Caco-2 (cell line): ENCODE data around the gene ATP6V0E2. TPM values are rescaled to one million over a fixed set of nuclear protein-coding genes. Genes with fewer than 3 reads are reported as not detected.
A peak's percentile ranks its signal among the peaks of the same experiment; 100 is the strongest.

ENCODE experiments used
- BruUV-seq: library from RNA; stranded (reverse); fragments of 400-500 nt; replicated peaks from 2 replicates; lab custom pipeline; 2021; lab: Mats Ljungman, UMichigan
- CTCF ChIA-PET: fragments of 300-600 bp; sonication (Branson Sonifier 250); formaldehyde crosslinking; loops from one replicate; lab custom pipeline; 2022; ENCODE audit warnings: antibody characterized with exemption; lab: Charles Lee
- POLR2A ChIA-PET: fragments of 300-600 bp; sonication (Branson Sonifier 250); formaldehyde crosslinking; loops from one replicate; lab custom pipeline; 2022; ENCODE audit warnings: antibody characterized with exemption; lab: Charles Lee
- DNase-seq, 2 experiments: peaks; one replicate each; pipeline versions ENCODE4 v3.0.0 to v3.0.0-alpha.2; 2020 to 2022
- H3K27me3 ChIP-seq: replicated peaks from 2 replicates; pipeline ENCODE4 v1.6.0; 2011; ENCODE audit warnings: low read length; ENCODE audit not compliant: control insufficient read depth, insufficient read depth
- H3K36me3 ChIP-seq: 2 replicates; pipeline ENCODE4 v1.5.1; 2011; ENCODE audit warnings: low read length; ENCODE audit not compliant: control insufficient read depth, insufficient read depth
- H3K4me1 ChIP-seq: fragments of 250-450 bp; sonication (Bioruptor Pico); 2 replicates; pipeline ENCODE4 v1.5.1; 2020; ENCODE audit warnings: mild to moderate bottlenecking
- H3K4me3 ChIP-seq: 2 replicates; pipeline ENCODE4 v1.5.1; 2011; ENCODE audit warnings: low read depth, mild to moderate bottlenecking, control low read depth, low read length
- H3K9me3 ChIP-seq: fragments of 250-450 bp; sonication (Bioruptor Pico); 2 replicates; pipeline ENCODE4 v1.5.1; 2020; ENCODE audit warnings: mild to moderate bottlenecking, moderate library complexity
- H3K27ac Mint-ChIP-seq: one replicate; pipeline ENCODE4 v1.8.0; 2022; ENCODE audit warnings: mixed read lengths; ENCODE audit not compliant: unreplicated experiment
- H3K27me3 Mint-ChIP-seq: one replicate; pipeline ENCODE4 v1.8.0; 2022; ENCODE audit warnings: mixed read lengths; ENCODE audit not compliant: insufficient read depth, unreplicated experiment
- H3K36me3 Mint-ChIP-seq: one replicate; pipeline ENCODE4 v1.8.0; 2022; ENCODE audit warnings: mild to moderate bottlenecking, mixed read lengths; ENCODE audit not compliant: insufficient read depth, unreplicated experiment
- H3K4me1 Mint-ChIP-seq: one replicate; pipeline ENCODE4 v1.8.0; 2022; ENCODE audit warnings: low read depth, mixed read lengths; ENCODE audit not compliant: unreplicated experiment
- H3K4me3 Mint-ChIP-seq: one replicate; pipeline ENCODE4 v1.8.0; 2022; ENCODE audit warnings: mild to moderate bottlenecking, moderate library complexity, mixed read lengths; ENCODE audit not compliant: unreplicated experiment
- H3K9me3 Mint-ChIP-seq: one replicate; pipeline ENCODE4 v1.8.0; 2022; ENCODE audit warnings: mixed read lengths; ENCODE audit not compliant: unreplicated experiment
- intact Hi-C: fragments of 100-400 bp; cut with micrococcal nuclease; formaldehyde crosslinking; loops from one replicate; pipeline ENCODE4 v1.10.0; 2022; ENCODE audit not compliant: unreplicated experiment
- total RNA-seq: library from RNA; stranded (reverse); gene quantifications from 2 replicates; pipeline ENCODE4 v1.2.3, GENCODE V29; 2022
- TF ChIP-seq, protein P1 (sequence below), 2 experiments: fragments of 200-600 bp in 1 of 2; IDR thresholded peaks; 1 replicate in 1 of 2; 2 replicates in 1 of 2; pipeline versions ENCODE4 v1.5.1 to v1.8.0; 2011 to 2022; ENCODE audit warnings: antibody characterized with exemption in 1 of 2, control low read depth in 1 of 2, inconsistent platforms in 1 of 2, low read depth in 1 of 2, low read length in 1 of 2, mild to moderate bottlenecking in 1 of 2, moderate library complexity in 1 of 2; ENCODE audit not compliant: insufficient read depth in 1 of 2, severe bottlenecking in 1 of 2, unreplicated experiment in 1 of 2

ATP6V0E2 gene
- total RNA-seq, 1 experiment from 2014 or later: 53.9 TPM

DNA sequence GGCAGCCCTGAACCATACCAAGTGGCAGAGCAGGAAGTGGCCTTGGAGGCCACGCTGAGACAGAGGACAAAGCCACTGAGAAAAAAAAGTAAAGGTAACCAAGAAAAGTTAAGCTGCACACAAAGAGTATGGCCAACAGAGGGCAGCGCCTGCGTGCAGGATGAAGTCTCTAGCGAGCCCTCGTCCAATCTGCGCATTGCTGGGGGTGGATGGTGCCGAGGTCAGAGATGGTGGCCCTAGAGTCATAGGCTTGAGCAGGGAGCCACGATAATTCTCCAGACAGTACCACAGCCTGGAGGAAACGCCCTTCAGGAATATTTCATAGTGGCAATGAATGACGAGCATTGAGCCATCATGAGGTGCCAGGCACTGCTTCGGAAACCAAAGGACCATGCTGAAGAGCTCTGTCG, 9.7 kb downstream of the ATP6V0E2 start:
- POLR2A ChIA-PET: no interaction called here
- no peak overlapping the region for H3K4me3 ChIP-seq
- TF ChIP-seq, protein P1, sequence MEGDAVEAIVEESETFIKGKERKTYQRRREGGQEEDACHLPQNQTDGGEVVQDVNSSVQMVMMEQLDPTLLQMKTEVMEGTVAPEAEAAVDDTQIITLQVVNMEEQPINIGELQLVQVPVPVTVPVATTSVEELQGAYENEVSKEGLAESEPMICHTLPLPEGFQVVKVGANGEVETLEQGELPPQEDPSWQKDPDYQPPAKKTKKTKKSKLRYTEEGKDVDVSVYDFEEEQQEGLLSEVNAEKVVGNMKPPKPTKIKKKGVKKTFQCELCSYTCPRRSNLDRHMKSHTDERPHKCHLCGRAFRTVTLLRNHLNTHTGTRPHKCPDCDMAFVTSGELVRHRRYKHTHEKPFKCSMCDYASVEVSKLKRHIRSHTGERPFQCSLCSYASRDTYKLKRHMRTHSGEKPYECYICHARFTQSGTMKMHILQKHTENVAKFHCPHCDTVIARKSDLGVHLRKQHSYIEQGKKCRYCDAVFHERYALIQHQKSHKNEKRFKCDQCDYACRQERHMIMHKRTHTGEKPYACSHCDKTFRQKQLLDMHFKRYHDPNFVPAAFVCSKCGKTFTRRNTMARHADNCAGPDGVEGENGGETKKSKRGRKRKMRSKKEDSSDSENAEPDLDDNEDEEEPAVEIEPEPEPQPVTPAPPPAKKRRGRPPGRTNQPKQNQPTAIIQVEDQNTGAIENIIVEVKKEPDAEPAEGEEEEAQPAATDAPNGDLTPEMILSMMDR (IDR thresholded peaks at IDR 0.05; ENCODE audit: insufficient read depth in 1 of 2, low read depth in 1 of 2, low read length in 1 of 2, severe bottlenecking in 1 of 2, unreplicated experiment in 1 of 2): peak; percentile 64 to 80
- intact Hi-C loops: loop anchor here (5.0 kb wide), 1 partner anchor 164 kb away; no protein-coding TSS in a partner anchor
- H3K9me3 Mint-ChIP-seq: peaks cover 9% of the 10 kb centered on the region
- H3K36me3 Mint-ChIP-seq: no peaks in the 10 kb centered on the region
- no peak overlapping the region for H3K27ac Mint-ChIP-seq
- no peaks in the 10 kb centered on the region for H3K9me3 ChIP-seq
- no TSS peak for BruUV-seq
- H3K27me3 Mint-ChIP-seq: peaks cover 4% of the 10 kb centered on the region
- no peak overlapping the region for H3K4me3 Mint-ChIP-seq
- H3K36me3 ChIP-seq: no peaks in the 10 kb centered on the region
- no peaks in the 10 kb centered on the region for H3K4me1 Mint-ChIP-seq
- no peaks in the 10 kb centered on the region for H3K27me3 ChIP-seq
- H3K4me1 ChIP-seq: no peaks in the 10 kb centered on the region
- CTCF ChIA-PET: interaction anchor here (0.9 to 1.6 kb wide), 3 partner anchors 9 to 76 kb away, joined by 3 read pairs; no protein-coding TSS in a partner anchor
- peak; percentile 59 to 63 for DNase-seq

DNA sequence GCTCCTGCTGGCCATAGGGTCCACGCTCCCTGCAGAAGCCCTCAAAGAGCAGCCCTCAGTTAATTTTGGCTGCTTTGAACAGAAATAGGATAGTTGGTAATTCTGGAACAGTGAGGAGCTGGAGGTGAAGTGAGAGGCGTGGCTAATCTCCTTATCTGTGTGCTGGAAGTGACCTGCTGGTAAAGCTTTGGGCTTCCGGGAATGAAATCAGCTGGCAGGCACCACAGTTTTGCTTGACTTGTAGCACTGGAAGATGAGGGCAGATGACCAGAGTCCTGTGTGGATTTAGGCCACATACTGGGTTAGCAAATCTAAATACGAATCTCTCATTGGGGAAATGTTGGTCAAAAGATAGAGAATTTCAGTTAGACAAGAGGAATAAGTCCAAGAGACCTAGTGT, 10.2 kb downstream of the ATP6V0E2 start:
- Histone ChIP-seq H3K4me1 (no peaks in the 10 kb centered on the region), H3K36me3 (no peaks in the 10 kb centered on the region), H3K9me3 (no peaks in the 10 kb centered on the region), H3K27me3 (no peaks in the 10 kb centered on the region), H3K4me3 (no peak overlapping the region)
- ChIA-PET POLR2A (no interaction called here), CTCF (interaction anchor here (0.9 to 1.6 kb wide), 3 partner anchors 10 to 76 kb away, joined by 3 read pairs; no protein-coding TSS in a partner anchor)
- no TSS peak for BruUV-seq
- H3K27ac Mint-ChIP-seq: no peak overlapping the region
- H3K4me3 Mint-ChIP-seq: no peak overlapping the region
- no peaks in the 10 kb centered on the region for H3K36me3 Mint-ChIP-seq
- H3K4me1 Mint-ChIP-seq: no peaks in the 10 kb centered on the region
- H3K27me3 Mint-ChIP-seq: peaks cover 5% of the 10 kb centered on the region
- no peak for DNase-seq
- TF ChIP-seq, protein P1 (IDR thresholded peaks at IDR 0.05; ENCODE audit: insufficient read depth in 1 of 2, low read depth in 1 of 2, low read length in 1 of 2, severe bottlenecking in 1 of 2, unreplicated experiment in 1 of 2): no peak
- H3K9me3 Mint-ChIP-seq: peaks cover 9% of the 10 kb centered on the region
- intact Hi-C loops: loop anchor here (5.0 kb wide), 1 partner anchor 163 kb away; no protein-coding TSS in a partner anchor

DNA sequence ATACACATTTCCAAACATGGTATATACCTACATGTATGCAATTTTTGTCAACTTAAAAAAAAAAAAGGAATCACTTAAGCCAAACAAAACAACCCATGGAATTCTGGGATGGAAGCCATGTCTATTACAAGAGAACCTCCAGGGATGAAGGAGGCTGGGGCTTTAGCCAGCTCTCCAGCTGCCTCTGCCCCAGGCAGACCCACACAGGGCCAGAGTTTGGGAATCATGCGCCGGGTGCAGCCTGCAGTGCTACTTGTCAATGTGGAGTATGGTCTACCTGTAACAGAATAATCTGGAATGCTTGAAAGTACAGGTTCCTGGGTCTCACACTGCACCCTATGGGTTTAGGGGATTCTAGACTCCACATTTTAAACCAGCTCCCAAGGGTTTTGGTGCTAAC, 10.8 kb downstream of the ATP6V0E2 start:
- intact Hi-C loops: loop anchor here (5.0 kb wide), 1 partner anchor 163 kb away; no protein-coding TSS in a partner anchor
- Histone ChIP-seq H3K4me3 (no peak overlapping the region), H3K27me3 (no peaks in the 10 kb centered on the region), H3K4me1 (no peaks in the 10 kb centered on the region), H3K36me3 (no peaks in the 10 kb centered on the region), H3K9me3 (no peaks in the 10 kb centered on the region)
- CTCF ChIA-PET: interaction anchor here (1.6 kb wide), 1 partner anchor 10 kb away, joined by 3 read pairs; no protein-coding TSS in a partner anchor
- TF ChIP-seq, protein P1 (IDR thresholded peaks at IDR 0.05; ENCODE audit: insufficient read depth in 1 of 2, low read depth in 1 of 2, low read length in 1 of 2, severe bottlenecking in 1 of 2, unreplicated experiment in 1 of 2): no peak
- peaks cover 9% of the 10 kb centered on the region for H3K9me3 Mint-ChIP-seq
- POLR2A ChIA-PET: no interaction called here
- no peaks in the 10 kb centered on the region for H3K4me1 Mint-ChIP-seq
- no peak overlapping the region for H3K4me3 Mint-ChIP-seq
- BruUV-seq: no TSS peak
- H3K36me3 Mint-ChIP-seq: no peaks in the 10 kb centered on the region
- peaks cover 7% of the 10 kb centered on the region for H3K27me3 Mint-ChIP-seq
- H3K27ac Mint-ChIP-seq: no peak overlapping the region
- DNase-seq: no peak
